HG03097 (cell line): ENCODE measurements around the gene RBPJ.
"Not testable (repeated sequence)": the region's sequence is repeated elsewhere in the genome, so short reads cannot be mapped to it uniquely, and the experiment has no call there.

ENCODE experiments used
- ATAC-seq: cut with Tn5 transposase; IDR thresholded peaks from one replicate; pipeline ENCODE4 v1.9.1; 2021; ENCODE audit not compliant: unreplicated experiment, low FRiP score

RBPJ gene

GRCh38 chr4:26331380-26331950 lies 10.7 kb downstream of the RBPJ start:
- ATAC-seq, result no peak

GRCh38 chr4:26334366-26334765 lies 13.6 kb downstream of the RBPJ start:
- no peak for ATAC-seq

- no peak for ATAC-seq
Measured at GRCh38 chr4:26337612-26338011, 16.8 kb downstream of the RBPJ start.

- ATAC-seq, result no peak
Measured at GRCh38 chr4:26342328-26343037, 21.7 kb downstream of the RBPJ start.

GRCh38 chr4:26343038-26343398 lies 22.2 kb downstream of the RBPJ start:
- ATAC-seq, result no peak

- ATAC-seq, result no peak
Measured at GRCh38 chr4:26344901-26345564, 24.2 kb downstream of the RBPJ start.

GRCh38 chr4:26345565-26345938 lies 24.7 kb downstream of the RBPJ start:
- ATAC-seq, result no peak

- no peak for ATAC-seq
Measured at GRCh38 chr4:26346203-26346620, 25.4 kb downstream of the RBPJ start.

GRCh38 chr4:26349496-26349895 lies 28.7 kb downstream of the RBPJ start:
- ATAC-seq, result peak; percentile 40

- no peak for ATAC-seq
Measured at GRCh38 chr4:26351685-26352084, 30.9 kb downstream of the RBPJ start.

- no peak for ATAC-seq
Measured at GRCh38 chr4:26354491-26354890, 33.7 kb downstream of the RBPJ start.

GRCh38 chr4:26355392-26356052 lies 34.7 kb downstream of the RBPJ start:
- ATAC-seq, result no peak

- ATAC-seq, result no peak
Measured at GRCh38 chr4:26356081-26356501, 35.3 kb downstream of the RBPJ start.

- ATAC-seq, result not testable (repeated sequence)
Measured at GRCh38 chr4:26359521-26359920, 38.7 kb downstream of the RBPJ start.

- no peak for ATAC-seq
Measured at GRCh38 chr4:26360273-26360672, 39.5 kb downstream of the RBPJ start.

GRCh38 chr4:26360864-26361263 lies 40.0 kb downstream of the RBPJ start:
- no peak for ATAC-seq

GRCh38 chr4:26361297-26361696 lies 40.5 kb downstream of the RBPJ start:
- no peak for ATAC-seq

- ATAC-seq, result no peak
Measured at GRCh38 chr4:26362745-26363439, 42.1 kb downstream of the RBPJ start.

GRCh38 chr4:26365537-26366150 lies 44.8 kb downstream of the RBPJ start:
- peak; percentile 73 for ATAC-seq

GRCh38 chr4:26367811-26368210 lies 47.0 kb downstream of the RBPJ start:
- no peak for ATAC-seq
